MM.1S (cell line): ENCODE data around the gene NDRG2.

Experiments
- DNase-seq: peaks from one replicate; pipeline ENCODE4 v3.0.0-alpha.2; 2015
- H2AFZ ChIP-seq: fragments of 300-600 bp; sonication (generic); 2 replicates; pipeline ENCODE4 v1.6.0; 2016; ENCODE audit warnings: antibody characterized with exemption, low read length
- H3F3A ChIP-seq: fragments of 300-600 bp; sonication (generic); 2 replicates; pipeline ENCODE4 v1.6.1; 2016; ENCODE audit warnings: mild to moderate bottlenecking, antibody characterized with exemption, low read length, moderate library complexity, mixed read lengths; ENCODE audit not compliant: insufficient read depth
- H3K27ac ChIP-seq: fragments of 300-600 bp; sonication (generic); 2 replicates; pipeline ENCODE4 v1.5.1; 2016; ENCODE audit warnings: mild to moderate bottlenecking, low read length
- H3K27me3 ChIP-seq: fragments of 300-600 bp; sonication (generic); replicated peaks from 2 replicates; pipeline ENCODE4 v1.6.0; 2016; ENCODE audit warnings: low read length; ENCODE audit not compliant: insufficient read depth
- H3K36me3 ChIP-seq: fragments of 300-600 bp; sonication (generic); replicated peaks from 2 replicates; pipeline ENCODE4 v1.6.1; 2016; ENCODE audit warnings: mild to moderate bottlenecking, low read length, mixed read lengths; ENCODE audit not compliant: insufficient read depth
- H3K4me1 ChIP-seq: fragments of 300-600 bp; sonication (generic); 2 replicates; pipeline ENCODE4 v1.6.1; 2016; ENCODE audit warnings: low read length, mixed read lengths
- H3K4me2 ChIP-seq: fragments of 300-600 bp; sonication (generic); 2 replicates; pipeline ENCODE4 v1.6.0; 2016; ENCODE audit warnings: low read depth, low read length
- H3K4me3 ChIP-seq: fragments of 300-600 bp; sonication (generic); 2 replicates; pipeline ENCODE4 v1.5.1; 2016; ENCODE audit warnings: low read length, mixed read lengths
- H3K79me2 ChIP-seq: fragments of 300-600 bp; sonication (generic); 2 replicates; pipeline ENCODE4 v1.6.1; 2016; ENCODE audit warnings: mixed run types, low read length, mixed read lengths
- H3K9ac ChIP-seq: fragments of 300-600 bp; sonication (generic); 2 replicates; pipeline ENCODE4 v1.6.1; 2016; ENCODE audit warnings: low read length, mixed read lengths
- H3K9me2 ChIP-seq: fragments of 300-600 bp; sonication (generic); replicated peaks from 2 replicates; pipeline ENCODE4 v1.6.1; 2016; ENCODE audit warnings: mild to moderate bottlenecking, low read length, mixed read lengths; ENCODE audit not compliant: insufficient read depth
- H3K9me3 ChIP-seq: fragments of 300-600 bp; sonication (generic); replicated peaks from 2 replicates; pipeline ENCODE4 v1.6.1; 2016; ENCODE audit warnings: mild to moderate bottlenecking, low read length, mixed read lengths; ENCODE audit not compliant: insufficient read depth
- H4K20me1 ChIP-seq: fragments of 300-600 bp; sonication (generic); 2 replicates; pipeline ENCODE4 v1.6.1; 2016; ENCODE audit warnings: mild to moderate bottlenecking, low read length, moderate library complexity, mixed read lengths; ENCODE audit not compliant: insufficient read depth
- EZH2 ChIP-seq: fragments of 300-600 bp; sonication (generic); optimal IDR thresholded peaks from 2 replicates; pipeline ENCODE3; 2017; ENCODE audit warnings: low read depth, mild to moderate bottlenecking, antibody characterized with exemption, low read length, mixed read lengths
- EZH2phosphoT487 ChIP-seq: fragments of 300-600 bp; sonication (generic); IDR thresholded peaks from 2 replicates; pipeline ENCODE4 v1.6.1; 2018; ENCODE audit warnings: antibody characterized with exemption, low read length
- TF ChIP-seq, protein P1 (sequence below): fragments of 300-600 bp; sonication (generic); IDR thresholded peaks from 2 replicates; pipeline ENCODE4 v1.5.1; 2016; ENCODE audit warnings: antibody characterized with exemption, low read length, mixed read lengths

NDRG2 gene

DNA sequence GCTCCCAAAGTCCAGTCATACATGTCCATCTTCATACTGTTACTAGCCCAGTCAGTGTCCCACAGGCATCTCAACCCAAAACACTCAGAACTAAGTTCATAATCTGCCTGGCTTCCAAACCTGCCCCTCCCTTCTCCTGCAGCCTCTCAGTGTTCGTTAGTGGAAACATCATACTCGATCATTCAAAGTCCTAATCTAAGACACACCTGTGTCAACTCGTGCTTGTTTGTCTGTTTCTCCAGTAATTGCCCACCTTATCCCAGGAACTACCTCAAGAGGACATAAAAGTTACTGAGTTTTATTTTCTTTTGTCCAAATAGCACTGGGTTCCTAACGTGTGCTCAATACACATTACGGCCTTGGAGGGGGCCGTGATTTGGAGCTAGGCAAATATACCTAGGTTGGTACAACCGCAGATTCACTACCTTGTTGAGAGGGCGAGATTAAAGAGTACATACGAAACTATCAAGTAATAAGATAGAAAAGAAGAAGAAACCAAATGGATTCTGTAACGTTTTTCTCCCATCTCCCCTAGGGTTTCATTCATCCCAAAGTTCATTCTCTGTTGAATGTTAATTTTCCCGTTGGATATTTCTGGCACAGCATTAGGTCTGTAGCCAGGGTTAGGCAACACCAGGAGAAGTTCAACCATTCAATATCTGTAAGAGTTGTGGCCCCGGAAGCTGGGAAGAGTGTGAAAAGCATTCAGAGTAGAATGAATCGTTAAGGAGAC lies 35.9 kb upstream of the NDRG2 start:
- no peak for DNase-seq
- H3K4me1 ChIP-seq = no peaks in the 10 kb centered on the region
- no peak overlapping the region for H2AFZ ChIP-seq

DNA sequence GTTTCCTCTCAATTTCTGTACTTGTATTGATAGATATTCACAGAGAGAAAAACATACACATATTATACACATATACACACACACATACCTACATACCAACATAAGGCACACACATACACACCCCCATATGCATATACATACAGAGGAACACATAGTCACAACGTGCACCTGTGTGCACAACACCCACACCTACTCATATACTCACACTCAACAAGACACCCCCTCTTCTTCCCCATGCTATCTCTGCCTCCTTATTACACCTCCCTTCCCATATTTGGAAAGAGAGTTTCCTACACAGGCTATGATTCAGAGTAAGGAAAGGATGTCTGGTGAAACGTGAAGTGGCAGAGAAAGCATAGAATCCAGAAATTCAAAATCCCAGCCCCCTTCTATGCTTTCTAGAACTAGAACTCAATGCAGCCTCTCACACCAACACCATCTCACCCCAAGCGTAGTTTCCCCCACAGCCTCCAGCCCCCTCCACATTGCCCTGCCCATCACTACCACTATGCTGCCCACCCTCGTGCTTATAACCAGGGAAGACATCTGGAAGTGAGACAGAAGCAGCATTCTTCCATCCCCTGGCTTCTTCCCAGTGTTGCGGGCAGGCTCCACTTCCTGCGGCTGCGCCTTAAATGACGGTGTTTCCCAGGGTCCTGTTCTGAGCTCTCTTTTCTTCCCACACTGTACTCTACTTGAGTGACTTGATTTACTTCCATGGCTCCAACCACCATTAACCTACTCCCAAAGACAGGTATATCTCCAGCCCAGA lies 35.2 kb upstream of the NDRG2 start:
- no peak overlapping the region for H3K9ac ChIP-seq
- H3K4me3 ChIP-seq = no peak overlapping the region
- H3K9me2 ChIP-seq = no peaks in the 10 kb centered on the region
- no peaks in the 10 kb centered on the region for H3K27me3 ChIP-seq
- H2AFZ ChIP-seq = no peak overlapping the region
- no peaks in the 10 kb centered on the region for H3K36me3 ChIP-seq
- no peaks in the 10 kb centered on the region for H3K9me3 ChIP-seq
- H3F3A ChIP-seq = no peaks in the 10 kb centered on the region
- no peaks in the 10 kb centered on the region for H3K79me2 ChIP-seq
- H3K4me1 ChIP-seq = no peaks in the 10 kb centered on the region
- H3K4me2 ChIP-seq = no peak overlapping the region
- no peak overlapping the region for H3K27ac ChIP-seq
- TF ChIP-seq, protein P1, sequence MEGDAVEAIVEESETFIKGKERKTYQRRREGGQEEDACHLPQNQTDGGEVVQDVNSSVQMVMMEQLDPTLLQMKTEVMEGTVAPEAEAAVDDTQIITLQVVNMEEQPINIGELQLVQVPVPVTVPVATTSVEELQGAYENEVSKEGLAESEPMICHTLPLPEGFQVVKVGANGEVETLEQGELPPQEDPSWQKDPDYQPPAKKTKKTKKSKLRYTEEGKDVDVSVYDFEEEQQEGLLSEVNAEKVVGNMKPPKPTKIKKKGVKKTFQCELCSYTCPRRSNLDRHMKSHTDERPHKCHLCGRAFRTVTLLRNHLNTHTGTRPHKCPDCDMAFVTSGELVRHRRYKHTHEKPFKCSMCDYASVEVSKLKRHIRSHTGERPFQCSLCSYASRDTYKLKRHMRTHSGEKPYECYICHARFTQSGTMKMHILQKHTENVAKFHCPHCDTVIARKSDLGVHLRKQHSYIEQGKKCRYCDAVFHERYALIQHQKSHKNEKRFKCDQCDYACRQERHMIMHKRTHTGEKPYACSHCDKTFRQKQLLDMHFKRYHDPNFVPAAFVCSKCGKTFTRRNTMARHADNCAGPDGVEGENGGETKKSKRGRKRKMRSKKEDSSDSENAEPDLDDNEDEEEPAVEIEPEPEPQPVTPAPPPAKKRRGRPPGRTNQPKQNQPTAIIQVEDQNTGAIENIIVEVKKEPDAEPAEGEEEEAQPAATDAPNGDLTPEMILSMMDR = no peak
- TF ChIP-seq EZH2phosphoT487 = no peak
- no peak for TF ChIP-seq EZH2
- DNase-seq = no peak
- H4K20me1 ChIP-seq = no peaks in the 10 kb centered on the region

More for the DNA sequence above, 35.9 kb upstream of the NDRG2 start:
- Histone ChIP-seq H3K36me3 (no peaks in the 10 kb centered on the region), H3K27me3 (no peaks in the 10 kb centered on the region), H3K4me3 (no peak overlapping the region), H4K20me1 (no peaks in the 10 kb centered on the region), H3K9me2 (no peaks in the 10 kb centered on the region), H3K4me2 (no peak overlapping the region), H3K9me3 (no peaks in the 10 kb centered on the region), H3K27ac (no peak overlapping the region), H3K9ac (no peak overlapping the region), H3K79me2 (no peaks in the 10 kb centered on the region), H3F3A (no peaks in the 10 kb centered on the region)
- TF ChIP-seq EZH2 = no peak
- TF ChIP-seq, protein P1 = no peak
- no peak for TF ChIP-seq EZH2phosphoT487

DNA sequence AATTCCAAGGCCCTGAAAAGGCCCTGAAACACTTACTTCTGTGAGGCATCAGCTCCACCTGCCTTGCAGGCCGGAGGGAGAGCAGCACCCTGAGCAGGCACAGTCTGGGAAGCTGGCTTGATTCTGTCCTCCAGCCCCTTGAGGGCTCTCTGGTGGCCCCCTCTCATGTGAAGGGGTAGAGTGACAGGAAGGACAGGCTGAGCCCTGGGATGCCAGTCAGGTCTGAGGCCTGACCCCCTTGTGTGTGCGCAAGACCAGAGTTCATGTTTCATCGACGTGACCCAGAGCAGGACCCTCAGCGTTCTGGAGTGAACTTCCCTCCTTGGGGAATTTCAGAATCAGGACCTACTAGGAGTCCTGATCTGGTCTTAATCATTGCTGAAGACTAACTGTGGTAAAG lies 34.0 kb upstream of the NDRG2 start:
- no peak for DNase-seq
- Histone ChIP-seq H3K9me2 (no peaks in the 10 kb centered on the region), H3K4me3 (no peak overlapping the region), H3K4me2 (no peak overlapping the region), H3K36me3 (no peaks in the 10 kb centered on the region), H2AFZ (no peak overlapping the region), H3K79me2 (no peaks in the 10 kb centered on the region), H3F3A (no peaks in the 10 kb centered on the region), H3K27ac (no peak overlapping the region), H3K9ac (no peak overlapping the region), H4K20me1 (no peaks in the 10 kb centered on the region), H3K4me1 (no peaks in the 10 kb centered on the region), H3K27me3 (no peaks in the 10 kb centered on the region), H3K9me3 (no peaks in the 10 kb centered on the region)
- TF ChIP-seq EZH2 (no peak), EZH2phosphoT487 (no peak)
- TF ChIP-seq, protein P1 = no peak
